Measurements from ENCODE around the gene DAZ1. TPM values are rescaled to one million over a fixed set of nuclear protein-coding genes. Genes with fewer than 3 reads are reported as not detected.
"Not testable (repeated sequence)": the region's sequence is repeated elsewhere in the genome, so short reads cannot be mapped to it uniquely, and the experiment has no call there.

Gene DAZ1
- total RNA-seq (2021), result not detected in 2 replicates
- not detected for Bru-seq, nascent RNA
- BruChase-seq, experiment 1, labeled RNA remaining after a 2-hour chase, result percentile 1 among the genes with signal in this experiment
- BruChase-seq, experiment 2, labeled RNA remaining after a 6-hour chase, result not detected
- long read RNA-seq, result 0 reads

GRCh38 chrY:23198908-23199307 is at the start of gene DAZ1:
DAZ1 (minus strand) TSS chrY:23199008; CDS start chrY:23198800, 208 bp downstream.
- H3K9me3 ChIP-seq (ENCODE audit: low read depth, low read length, poor library complexity, severe bottlenecking); H3K27me3 ChIP-seq (replicated peaks; ENCODE audit: insufficient read depth, low read depth, low read length, poor library complexity); H3K4me3 ChIP-seq (ENCODE audit: low read depth, low read length, poor library complexity, severe bottlenecking); intact Hi-C loops (cut with micrococcal nuclease; ENCODE audit: unreplicated experiment); DNase-seq (ENCODE audit: low spot score); H3K27ac ChIP-seq (ENCODE audit: low read depth, low read length, poor library complexity, severe bottlenecking); POLR2A ChIA-PET (ENCODE audit: low non-redundant PET); H3K36me3 ChIP-seq (ENCODE audit: insufficient read depth, low read length, poor library complexity, severe bottlenecking); H3K4me1 ChIP-seq (ENCODE audit: insufficient read depth, low read length, poor library complexity, severe bottlenecking); BruUV-seq (replicated peaks); CTCF ChIA-PET: not testable (repeated sequence)

- H3K27ac ChIP-seq (ENCODE audit: low read depth, low read length, poor library complexity, severe bottlenecking); POLR2A ChIA-PET (ENCODE audit: low non-redundant PET); CTCF ChIA-PET; H3K27me3 ChIP-seq (replicated peaks; ENCODE audit: insufficient read depth, low read depth, low read length, poor library complexity); H3K36me3 ChIP-seq (ENCODE audit: insufficient read depth, low read length, poor library complexity, severe bottlenecking); DNase-seq (ENCODE audit: low spot score); H3K4me1 ChIP-seq (ENCODE audit: insufficient read depth, low read length, poor library complexity, severe bottlenecking); BruUV-seq (replicated peaks); H3K9me3 ChIP-seq (ENCODE audit: low read depth, low read length, poor library complexity, severe bottlenecking); intact Hi-C loops (cut with micrococcal nuclease; ENCODE audit: unreplicated experiment); H3K4me3 ChIP-seq (ENCODE audit: low read depth, low read length, poor library complexity, severe bottlenecking): not testable (repeated sequence)
These were observed 20.4 kb upstream of the DAZ1 start, which contains the start of gene DAZ2 for GRCh38 chrY:23219233-23219632. DAZ2 (plus strand) TSS chrY:23219533; CDS start chrY:23219741, 208 bp downstream.

- intact Hi-C loops (cut with micrococcal nuclease; ENCODE audit: unreplicated experiment); H3K4me1 ChIP-seq (ENCODE audit: insufficient read depth, low read length, poor library complexity, severe bottlenecking); H3K27me3 ChIP-seq (replicated peaks; ENCODE audit: insufficient read depth, low read depth, low read length, poor library complexity); H3K4me3 ChIP-seq (ENCODE audit: low read depth, low read length, poor library complexity, severe bottlenecking); H3K9me3 ChIP-seq (ENCODE audit: low read depth, low read length, poor library complexity, severe bottlenecking); CTCF ChIA-PET; BruUV-seq (replicated peaks); H3K27ac ChIP-seq (ENCODE audit: low read depth, low read length, poor library complexity, severe bottlenecking); H3K36me3 ChIP-seq (ENCODE audit: insufficient read depth, low read length, poor library complexity, severe bottlenecking); POLR2A ChIA-PET (ENCODE audit: low non-redundant PET); DNase-seq (ENCODE audit: low spot score): not testable (repeated sequence)
These were observed 11.9 kb upstream of the DAZ1 start for GRCh38 chrY:23210681-23211080.

- H3K9me3 ChIP-seq (ENCODE audit: low read depth, low read length, poor library complexity, severe bottlenecking); BruUV-seq (replicated peaks); intact Hi-C loops (cut with micrococcal nuclease; ENCODE audit: unreplicated experiment); CTCF ChIA-PET; H3K27me3 ChIP-seq (replicated peaks; ENCODE audit: insufficient read depth, low read depth, low read length, poor library complexity); H3K36me3 ChIP-seq (ENCODE audit: insufficient read depth, low read length, poor library complexity, severe bottlenecking); DNase-seq (ENCODE audit: low spot score); H3K4me3 ChIP-seq (ENCODE audit: low read depth, low read length, poor library complexity, severe bottlenecking); H3K4me1 ChIP-seq (ENCODE audit: insufficient read depth, low read length, poor library complexity, severe bottlenecking); POLR2A ChIA-PET (ENCODE audit: low non-redundant PET); H3K27ac ChIP-seq (ENCODE audit: low read depth, low read length, poor library complexity, severe bottlenecking): not testable (repeated sequence)
These were observed 11.1 kb upstream of the DAZ1 start for GRCh38 chrY:23209802-23210495.

- H3K4me1 ChIP-seq (ENCODE audit: insufficient read depth, low read length, poor library complexity, severe bottlenecking); H3K36me3 ChIP-seq (ENCODE audit: insufficient read depth, low read length, poor library complexity, severe bottlenecking); H3K27ac ChIP-seq (ENCODE audit: low read depth, low read length, poor library complexity, severe bottlenecking); POLR2A ChIA-PET (ENCODE audit: low non-redundant PET); H3K9me3 ChIP-seq (ENCODE audit: low read depth, low read length, poor library complexity, severe bottlenecking); H3K27me3 ChIP-seq (replicated peaks; ENCODE audit: insufficient read depth, low read depth, low read length, poor library complexity); CTCF ChIA-PET; DNase-seq (ENCODE audit: low spot score); H3K4me3 ChIP-seq (ENCODE audit: low read depth, low read length, poor library complexity, severe bottlenecking); BruUV-seq (replicated peaks); intact Hi-C loops (cut with micrococcal nuclease; ENCODE audit: unreplicated experiment): not testable (repeated sequence)
These were observed 8.6 kb upstream of the DAZ1 start for GRCh38 chrY:23207455-23207854.

Other genes starting within 250 kb of the DAZ1 start
- gene BPY2, start 214.7 kb downstream of the DAZ1 start, total RNA-seq (2021), result not detected in 2 replicates
- gene DAZ2, start 20.5 kb upstream of the DAZ1 start, total RNA-seq (2021), result not detected in 2 replicates

All from A673 (cell line).